Stimulated activated naive CD4-positive, alpha-beta T cell (primary cell): ENCODE data around the gene GP1BB.
"Not testable (repeated sequence)": the region's sequence is repeated elsewhere in the genome, so short reads cannot be mapped to it uniquely, and the experiment has no call there.

Experiments
- DNase-seq, 6 experiments: peaks; one replicate each; lab custom pipeline; 2025; lab: John Stamatoyannopoulos, UW

GP1BB gene

GRCh38 chr22:19723232-19723982, at the start of gene GP1BB:
TSS of gene GP1BB (plus strand) at chr22:19723539. CDS start at chr22:19723570, 31 bp downstream.
- peak in 2 of 6 experiments; percentile 8 to 10 for DNase-seq

- DNase-seq: no peak
Observed at GRCh38 chr22:19673660-19674059, 49.7 kb upstream of the GP1BB start.

- no peak for DNase-seq
Observed at GRCh38 chr22:19674129-19674928, 49.0 kb upstream of the GP1BB start.

DNA sequence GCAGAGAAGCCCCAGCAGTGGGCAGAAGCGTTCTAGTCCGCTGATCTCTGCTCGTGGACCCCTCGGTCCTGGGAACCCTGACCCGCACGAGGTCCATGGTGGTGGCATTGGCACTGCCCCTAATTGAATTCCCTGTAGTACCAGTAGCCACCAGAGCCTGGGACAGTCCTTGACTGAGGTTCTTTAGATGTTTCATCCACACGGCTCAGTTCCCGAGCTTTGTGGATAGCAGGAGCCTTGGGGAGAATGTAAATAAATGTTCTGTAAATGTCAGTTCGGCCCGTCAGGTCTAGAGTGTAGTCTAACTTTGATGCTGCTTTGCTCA, 48.4 kb upstream of the GP1BB start:
- DNase-seq: no peak

DNA sequence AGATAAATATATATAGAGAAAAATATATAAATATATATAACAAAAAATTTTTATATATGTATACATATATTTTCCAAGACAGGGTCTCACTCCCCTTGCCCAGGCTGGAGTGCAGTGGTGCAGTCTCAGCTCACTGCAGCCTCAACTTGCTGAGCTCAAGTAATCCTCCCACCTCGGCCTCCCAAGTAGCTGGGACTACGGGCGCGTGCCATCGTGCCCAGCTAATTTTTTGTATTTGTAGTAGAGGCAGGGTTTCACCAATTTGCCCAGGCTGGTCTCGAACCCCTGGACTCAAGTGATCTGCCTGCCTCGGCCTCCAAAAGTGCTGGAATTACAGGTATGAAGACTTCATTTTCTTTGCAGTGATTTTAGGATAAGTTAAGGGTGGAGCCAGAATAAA, 47.9 kb upstream of the GP1BB start:
- DNase-seq: no peak

- DNase-seq: not testable (repeated sequence)
Observed at GRCh38 chr22:19676437-19676836, 46.9 kb upstream of the GP1BB start.

DNA sequence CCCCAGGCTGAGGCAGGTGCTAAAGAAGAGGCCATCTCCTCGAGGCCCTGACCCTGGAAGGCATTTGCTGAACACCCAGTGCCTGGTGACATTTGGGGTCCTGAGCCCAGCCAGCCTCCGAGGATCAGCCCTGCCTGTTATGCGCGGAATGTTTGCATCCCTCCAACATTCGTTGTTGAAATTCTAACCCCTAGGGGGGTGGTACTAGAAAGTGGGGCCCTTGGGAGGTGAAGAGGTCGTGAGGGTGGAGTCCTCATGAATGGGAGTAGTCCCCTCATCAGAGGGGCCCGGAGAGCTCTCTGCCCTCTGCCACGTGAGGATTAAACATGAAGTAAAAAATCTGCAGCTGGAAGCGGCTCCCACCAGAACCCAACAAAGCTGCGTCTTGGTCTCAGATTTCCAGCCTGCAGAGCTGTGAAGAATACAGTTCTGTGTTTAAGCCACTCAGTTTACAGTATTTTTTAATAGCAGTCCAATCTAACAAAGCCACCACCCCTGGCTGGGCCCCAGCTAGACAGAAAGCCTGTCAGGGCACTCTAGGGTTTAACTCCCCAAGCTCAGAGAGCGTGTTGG, 44.3 kb upstream of the GP1BB start:
- no peak for DNase-seq

- DNase-seq: peak in 5 of 6 experiments; percentile 11 to 42 (median 29)
Observed at GRCh38 chr22:19679522-19680101, 43.7 kb upstream of the GP1BB start.

- no peak for DNase-seq
Observed at GRCh38 chr22:19680287-19680881, 43.0 kb upstream of the GP1BB start.

DNA sequence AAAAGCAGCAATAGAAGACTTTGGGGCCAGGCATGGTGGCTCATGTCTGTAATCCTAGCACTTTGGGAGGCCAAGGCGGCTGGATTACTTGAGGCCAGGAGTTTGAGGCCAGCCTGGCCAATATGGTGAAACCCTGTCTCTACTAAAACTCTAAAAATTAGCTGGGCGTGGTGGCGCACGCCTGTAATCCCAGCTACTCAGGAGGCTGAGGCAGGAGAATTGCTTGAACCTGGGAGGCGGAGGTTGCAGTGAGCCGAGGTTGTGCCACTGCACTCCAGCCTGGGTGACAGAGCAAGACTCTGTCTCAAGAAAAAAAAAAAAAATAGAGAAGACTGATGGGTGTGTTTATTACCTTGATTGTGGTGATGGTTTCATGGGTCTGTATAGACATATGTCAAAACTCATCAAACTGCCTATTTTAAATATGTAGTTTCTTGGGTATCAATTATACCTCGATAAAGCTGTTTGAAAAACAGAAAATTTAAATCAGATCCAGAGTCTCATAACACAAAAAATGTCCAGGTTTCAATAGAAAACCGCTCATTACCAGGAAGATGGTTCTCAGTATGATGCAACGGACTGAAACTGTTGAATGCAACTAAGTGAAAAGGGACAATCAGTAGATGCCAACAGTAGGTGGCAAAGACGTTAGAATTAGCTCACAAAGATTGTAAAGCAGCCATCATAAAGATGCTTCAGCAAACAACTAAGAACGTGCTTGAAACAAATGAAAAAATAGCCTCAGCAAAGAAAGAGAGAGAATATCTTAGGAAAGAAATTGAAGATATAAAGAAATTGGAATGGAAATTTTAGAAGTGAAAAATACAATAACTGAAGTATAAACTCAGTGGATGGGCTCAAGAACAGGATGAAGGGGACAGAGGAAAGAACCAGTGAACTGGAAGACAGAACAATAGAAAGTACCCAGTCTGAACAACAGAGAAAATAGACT, 42.2 kb upstream of the GP1BB start:
- no peak for DNase-seq

DNA sequence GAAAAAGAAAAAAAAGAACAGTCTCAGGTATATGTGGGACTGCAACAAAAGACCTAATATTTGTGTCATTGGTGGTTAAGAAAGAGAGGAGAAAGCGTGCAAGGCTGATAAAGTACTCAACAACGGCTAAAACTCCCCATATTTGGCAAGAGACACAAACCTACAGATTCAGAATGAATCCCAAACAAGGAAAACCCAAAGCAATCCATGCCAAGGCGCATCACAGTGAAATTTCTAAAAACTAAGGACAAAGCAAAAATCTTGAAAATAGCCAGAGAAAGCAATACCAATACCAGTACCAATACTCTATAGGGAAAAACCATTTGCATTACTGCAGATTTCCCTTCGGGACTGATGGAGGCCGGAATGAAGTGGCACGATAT, 41.5 kb upstream of the GP1BB start:
- no peak for DNase-seq

DNA sequence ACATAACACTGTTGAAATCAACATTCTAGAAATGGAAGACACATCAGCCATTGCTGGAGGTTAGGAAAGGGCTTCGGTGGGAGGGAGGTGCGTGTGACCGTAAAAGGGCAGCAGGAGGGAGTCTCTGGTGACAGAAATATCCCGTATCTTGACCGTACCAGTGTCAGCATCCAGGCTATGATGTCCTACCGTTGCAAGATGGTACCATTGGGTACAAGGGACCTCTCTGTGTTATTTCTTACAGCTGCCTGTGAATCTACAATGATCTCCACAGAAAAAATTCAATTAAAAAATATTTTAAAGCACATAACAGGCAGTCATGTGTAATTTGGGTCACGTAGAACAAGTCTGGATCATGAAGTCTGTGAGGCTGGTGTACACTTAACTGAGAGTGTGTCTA, 36.4 kb upstream of the GP1BB start:
- no peak for DNase-seq

GRCh38 chr22:19687561-19688300, 35.6 kb upstream of the GP1BB start:
- no peak for DNase-seq

DNA sequence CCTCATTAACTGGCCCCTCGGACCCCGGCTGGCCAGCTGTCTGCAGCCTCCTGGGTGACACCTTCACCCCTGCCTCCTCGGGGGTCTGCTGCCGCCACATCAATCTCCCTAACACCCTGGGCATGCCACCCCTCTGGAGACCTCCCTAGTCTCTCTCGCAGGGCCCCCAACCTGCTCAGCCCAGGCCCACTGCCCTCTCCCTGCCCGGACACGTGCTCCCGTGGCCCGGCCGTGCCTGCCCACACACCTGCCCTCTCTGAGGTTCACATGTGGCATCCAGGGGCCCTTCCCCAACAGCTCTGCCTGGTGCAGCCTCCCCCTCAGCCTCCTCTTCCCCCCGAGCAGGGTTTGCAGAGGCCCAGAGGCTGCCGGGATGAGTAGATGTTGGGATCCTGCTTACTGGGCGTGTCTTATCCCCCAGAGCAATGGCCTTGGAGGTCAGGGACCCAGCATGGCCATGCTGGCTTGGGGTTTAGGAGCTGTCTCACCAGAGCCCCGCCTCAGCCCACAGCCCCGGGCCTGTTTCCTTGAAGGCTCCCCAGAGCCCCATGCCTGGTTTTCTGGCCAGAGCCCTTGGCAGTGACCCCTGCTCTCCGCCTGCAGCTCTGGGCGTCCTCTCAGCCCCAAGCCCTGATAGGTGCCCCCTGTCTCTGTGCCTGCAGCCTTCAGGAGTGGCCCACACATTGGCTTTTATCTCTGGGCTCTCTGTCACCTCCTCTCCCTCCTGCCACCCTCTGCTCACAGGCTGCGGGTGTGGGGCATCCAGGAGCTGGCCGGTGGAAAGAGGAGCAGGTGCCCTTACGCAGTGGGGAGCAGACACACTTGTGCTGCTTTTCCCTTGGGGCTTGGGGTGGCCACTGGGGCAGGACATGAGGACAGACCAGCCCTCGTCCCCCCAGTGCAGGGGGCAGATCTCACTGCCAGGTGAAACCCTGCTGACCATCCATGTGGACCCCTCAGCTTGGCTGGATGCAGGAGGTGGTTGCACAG, 34.7 kb upstream of the GP1BB start:
- no peak for DNase-seq

- DNase-seq: no peak
Observed at GRCh38 chr22:19689408-19689807, 33.9 kb upstream of the GP1BB start.

GRCh38 chr22:19691007-19691720, 32.2 kb upstream of the GP1BB start:
- no peak for DNase-seq

- DNase-seq: no peak
Observed at GRCh38 chr22:19691721-19692341, 31.5 kb upstream of the GP1BB start.

GRCh38 chr22:19693581-19693980, 29.8 kb upstream of the GP1BB start:
- DNase-seq: no peak
